ENCODE data around the gene MLPH.

MLPH gene

DNA sequence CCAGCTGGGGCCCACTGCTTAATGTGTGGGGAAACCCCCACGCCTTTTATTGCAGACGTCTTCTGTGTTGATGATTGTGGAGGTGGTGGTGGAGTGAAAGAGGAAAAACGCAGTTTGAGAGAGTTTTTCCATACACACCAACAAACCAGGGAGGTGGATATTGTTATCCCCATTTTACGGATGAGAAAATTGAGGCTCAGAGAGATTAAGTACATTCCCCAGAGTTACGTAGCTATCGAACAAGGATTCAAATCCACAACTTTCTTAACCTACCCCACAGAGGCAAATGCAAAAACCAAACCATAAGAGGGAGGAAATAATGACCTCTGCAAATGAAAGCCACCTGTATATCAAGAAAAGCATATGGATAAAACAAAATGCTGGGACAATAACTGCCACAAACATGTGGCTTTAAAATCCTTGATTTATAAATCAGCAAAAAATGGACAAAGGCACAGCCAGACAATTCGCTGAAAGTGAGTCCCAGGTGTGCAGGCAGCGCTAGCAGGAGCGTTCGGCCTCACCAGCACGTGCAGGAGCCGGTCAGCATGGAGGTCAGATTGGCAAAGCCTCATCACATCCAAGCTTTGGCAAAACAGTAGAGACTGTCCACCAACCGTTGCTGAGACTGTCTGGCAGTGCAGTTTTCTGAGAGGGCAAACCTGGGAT, 116.1 kb downstream of the MLPH start:
- TF ChIP-seq ZFX (IDR thresholded peaks at IDR 0.05; ENCODE audit: borderline replicate concordance) = no peak
- TF ChIP-seq, protein P1, sequence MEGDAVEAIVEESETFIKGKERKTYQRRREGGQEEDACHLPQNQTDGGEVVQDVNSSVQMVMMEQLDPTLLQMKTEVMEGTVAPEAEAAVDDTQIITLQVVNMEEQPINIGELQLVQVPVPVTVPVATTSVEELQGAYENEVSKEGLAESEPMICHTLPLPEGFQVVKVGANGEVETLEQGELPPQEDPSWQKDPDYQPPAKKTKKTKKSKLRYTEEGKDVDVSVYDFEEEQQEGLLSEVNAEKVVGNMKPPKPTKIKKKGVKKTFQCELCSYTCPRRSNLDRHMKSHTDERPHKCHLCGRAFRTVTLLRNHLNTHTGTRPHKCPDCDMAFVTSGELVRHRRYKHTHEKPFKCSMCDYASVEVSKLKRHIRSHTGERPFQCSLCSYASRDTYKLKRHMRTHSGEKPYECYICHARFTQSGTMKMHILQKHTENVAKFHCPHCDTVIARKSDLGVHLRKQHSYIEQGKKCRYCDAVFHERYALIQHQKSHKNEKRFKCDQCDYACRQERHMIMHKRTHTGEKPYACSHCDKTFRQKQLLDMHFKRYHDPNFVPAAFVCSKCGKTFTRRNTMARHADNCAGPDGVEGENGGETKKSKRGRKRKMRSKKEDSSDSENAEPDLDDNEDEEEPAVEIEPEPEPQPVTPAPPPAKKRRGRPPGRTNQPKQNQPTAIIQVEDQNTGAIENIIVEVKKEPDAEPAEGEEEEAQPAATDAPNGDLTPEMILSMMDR (IDR thresholded peaks at IDR 0.05) = no peak
- no peak overlapping the region for H3K27ac ChIP-seq

- TF ChIP-seq ZFX (IDR thresholded peaks at IDR 0.05; ENCODE audit: borderline replicate concordance) = no peak
- TF ChIP-seq, protein P1 (IDR thresholded peaks at IDR 0.05) = no peak
- no peak overlapping the region for H3K27ac ChIP-seq
Measured at GRCh38 chr2:237603718-237604362, 116.8 kb downstream of the MLPH start.

DNA sequence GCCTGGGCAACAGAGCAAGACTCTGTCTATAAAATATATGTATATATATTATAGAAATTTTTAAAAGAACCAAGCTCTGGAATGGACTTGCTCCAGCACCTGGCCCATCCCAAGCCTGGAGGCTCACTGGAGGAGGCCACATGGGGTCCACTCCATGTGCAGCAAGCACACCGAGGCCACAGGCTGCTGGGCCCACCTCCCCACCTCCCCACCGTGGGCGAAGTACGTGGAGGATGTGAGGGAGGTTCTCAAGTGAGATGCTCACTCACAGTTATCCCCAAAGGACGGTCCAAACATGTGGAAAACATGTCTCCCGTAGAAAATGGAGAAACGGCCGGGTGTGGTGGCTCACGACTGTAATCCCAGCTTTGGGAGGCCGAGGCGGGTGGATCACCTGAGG, 117.3 kb downstream of the MLPH start:
- no peak overlapping the region for H3K27ac ChIP-seq

More for the DNA sequence above, 117.3 kb downstream of the MLPH start:
- TF ChIP-seq, protein P1 (IDR thresholded peaks at IDR 0.05) = no peak
- no peak for TF ChIP-seq ZFX (IDR thresholded peaks at IDR 0.05; ENCODE audit: borderline replicate concordance)

Data from 22Rv1 (cell line).